ENCODE results near the gene ADCY10.

The ADCY10 gene

DNA sequence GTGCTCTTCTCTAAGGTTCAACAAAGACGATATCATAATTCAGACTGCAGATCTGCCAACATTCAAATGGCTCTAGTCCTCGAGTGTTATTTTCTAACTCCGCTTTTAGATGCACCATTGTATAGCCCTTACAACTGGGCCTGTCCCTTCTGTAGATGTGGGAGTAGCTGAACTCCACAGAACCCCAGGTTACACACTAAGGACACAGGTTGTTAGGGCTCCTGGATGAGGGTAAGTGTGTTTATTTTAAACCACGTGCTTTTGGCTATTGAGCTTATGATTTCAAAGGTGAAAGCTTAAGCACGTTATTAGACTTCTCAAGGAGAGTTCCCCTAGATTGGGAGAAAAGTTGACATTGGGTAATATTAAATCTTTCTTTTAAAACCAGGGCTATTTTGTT lies 127.4 kb downstream of the ADCY10 start:
- TF ChIP-seq GATA1 (IDR thresholded peaks at IDR 0.05; ENCODE audit: low read depth, low read length) (no peak), POLR2A (IDR thresholded peaks at IDR 0.05; ENCODE audit: low read length) (no peak)
- DNase-seq: no peak

DNA sequence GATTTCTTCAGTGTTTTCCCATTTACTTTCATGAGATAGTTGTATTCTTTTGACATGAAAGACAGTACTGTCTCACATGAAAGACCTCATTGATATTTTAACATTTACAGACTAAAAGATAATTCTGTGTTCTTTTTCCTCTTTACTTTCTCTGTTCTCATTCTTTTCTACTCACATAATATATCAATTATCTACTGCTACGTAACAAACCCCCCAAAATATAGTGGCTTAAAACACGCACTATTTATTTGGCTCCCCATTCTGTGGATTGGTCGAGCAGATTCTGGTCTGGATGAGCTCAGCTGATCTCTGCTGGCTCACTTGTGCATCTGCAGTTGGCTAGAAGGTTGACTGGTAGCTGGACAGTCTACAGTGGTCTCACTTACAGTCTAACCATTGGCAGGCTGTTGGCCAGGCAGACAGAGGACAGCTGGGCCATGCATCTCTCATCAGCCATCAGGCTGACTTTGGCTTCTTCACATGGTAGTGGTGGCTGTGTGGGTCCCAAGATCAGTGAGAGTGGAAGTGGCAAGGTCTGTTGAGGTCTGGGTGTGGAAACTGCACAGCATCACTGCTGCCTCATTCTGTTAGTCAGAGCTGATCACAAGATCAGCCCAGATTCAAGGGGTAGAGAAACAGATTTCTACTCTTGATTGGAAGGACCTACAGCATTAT lies 128.9 kb downstream of the ADCY10 start:
- TF ChIP-seq POLR2A (IDR thresholded peaks at IDR 0.05; ENCODE audit: low read length) (no peak), GATA1 (IDR thresholded peaks at IDR 0.05; ENCODE audit: low read depth, low read length) (no peak)
- DNase-seq: no peak

DNA sequence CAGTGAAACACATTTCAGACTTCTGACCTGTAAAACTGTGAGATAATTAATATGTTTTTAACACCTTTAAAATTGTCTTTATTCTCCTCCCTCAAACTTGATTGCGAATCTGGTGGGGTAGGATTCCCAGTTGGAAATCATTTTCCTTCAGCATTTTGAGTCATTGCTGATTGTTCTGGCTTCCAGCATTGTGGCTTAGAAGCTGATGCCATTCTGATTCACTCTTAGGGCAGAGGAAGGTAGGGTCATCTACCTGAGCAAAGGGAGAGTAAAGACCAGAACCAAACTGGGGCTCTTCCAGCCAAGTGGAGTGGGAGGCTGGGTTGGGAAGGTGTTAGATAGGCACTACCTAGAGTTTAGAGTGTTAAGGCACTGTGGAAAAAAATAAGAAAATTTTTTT lies 131.0 kb downstream of the ADCY10 start:
- no peak for DNase-seq
- TF ChIP-seq GATA1 (IDR thresholded peaks at IDR 0.05; ENCODE audit: low read depth, low read length) (no peak), POLR2A (IDR thresholded peaks at IDR 0.05; ENCODE audit: low read length) (no peak)

DNA sequence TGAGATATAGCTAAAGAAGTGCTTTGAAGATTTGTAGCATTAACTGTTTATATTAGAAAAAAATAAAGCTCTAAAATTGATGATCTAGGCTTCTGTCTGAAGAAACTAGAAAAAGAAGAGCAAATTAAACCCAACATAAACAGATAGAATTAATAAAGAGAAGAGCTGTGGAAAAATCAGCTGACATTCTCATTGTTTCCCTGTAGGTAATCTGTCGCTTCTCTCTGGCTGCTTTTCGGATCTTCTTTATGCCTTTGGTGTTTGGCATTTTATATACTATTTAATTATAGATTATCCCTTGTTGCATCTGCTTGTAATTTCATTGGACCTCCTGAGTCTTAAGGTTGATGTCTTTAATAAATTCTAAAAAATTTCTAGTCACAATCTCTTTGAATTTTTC lies 132.4 kb downstream of the ADCY10 start:
- no peak for DNase-seq
- TF ChIP-seq GATA1 (IDR thresholded peaks at IDR 0.05; ENCODE audit: low read depth, low read length): no peak
- TF ChIP-seq POLR2A (IDR thresholded peaks at IDR 0.05; ENCODE audit: low read length): no peak

DNA sequence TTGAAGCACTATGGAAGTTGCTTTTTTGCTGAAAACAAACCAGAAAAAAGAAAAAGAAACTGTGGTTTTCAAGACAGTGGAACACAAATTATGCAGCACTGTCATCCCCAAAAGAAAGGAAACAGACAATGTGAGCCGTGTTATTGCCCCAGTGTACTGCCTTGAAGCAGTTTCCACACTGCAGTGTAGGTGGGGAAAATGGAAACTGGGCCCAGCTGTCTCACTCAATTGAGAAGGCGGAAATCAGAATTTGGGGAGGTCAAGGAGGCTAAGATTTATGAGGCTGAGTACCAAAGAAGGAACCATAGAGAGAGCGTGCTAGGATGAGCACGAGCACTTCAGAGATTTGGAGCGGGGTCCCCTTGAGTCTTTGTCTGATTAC lies 136.7 kb downstream of the ADCY10 start:
- TF ChIP-seq POLR2A (IDR thresholded peaks at IDR 0.05; ENCODE audit: low read length): no peak
- no peak for TF ChIP-seq GATA1 (IDR thresholded peaks at IDR 0.05; ENCODE audit: low read depth, low read length)
- no peak for DNase-seq

DNA sequence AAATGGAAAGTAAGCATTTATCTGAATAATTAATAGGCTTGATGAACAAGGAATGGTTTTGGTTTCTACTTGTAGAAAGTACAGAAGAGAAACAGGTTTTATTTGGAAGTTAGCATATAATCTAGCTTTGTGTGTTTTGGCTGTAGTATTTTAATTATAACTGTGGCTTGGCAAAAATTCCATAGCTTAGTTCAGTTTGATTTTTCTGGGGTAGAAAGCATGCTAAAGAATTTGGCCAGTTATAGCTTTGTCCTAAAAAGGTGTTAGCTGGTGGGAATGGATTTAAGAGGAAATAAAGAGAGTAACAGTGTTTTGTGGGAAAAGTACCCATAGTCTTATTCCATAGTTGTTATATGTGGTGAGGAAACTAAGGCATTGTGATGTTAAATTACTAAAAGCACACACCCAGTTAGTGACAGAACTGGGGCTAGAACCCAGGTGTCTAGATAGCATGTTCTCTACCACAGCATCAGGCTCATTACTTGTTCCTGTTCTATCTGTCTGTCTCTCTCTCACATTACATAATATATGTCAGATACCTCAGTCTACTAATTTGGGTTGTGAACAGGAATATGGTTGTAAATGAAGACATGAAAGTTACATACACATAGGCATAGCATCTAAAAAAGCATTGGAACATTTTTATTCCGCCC lies 137.2 kb downstream of the ADCY10 start:
- TF ChIP-seq GATA1 (IDR thresholded peaks at IDR 0.05; ENCODE audit: low read depth, low read length) (no peak), POLR2A (IDR thresholded peaks at IDR 0.05; ENCODE audit: low read length) (no peak)
- no peak for DNase-seq

DNA sequence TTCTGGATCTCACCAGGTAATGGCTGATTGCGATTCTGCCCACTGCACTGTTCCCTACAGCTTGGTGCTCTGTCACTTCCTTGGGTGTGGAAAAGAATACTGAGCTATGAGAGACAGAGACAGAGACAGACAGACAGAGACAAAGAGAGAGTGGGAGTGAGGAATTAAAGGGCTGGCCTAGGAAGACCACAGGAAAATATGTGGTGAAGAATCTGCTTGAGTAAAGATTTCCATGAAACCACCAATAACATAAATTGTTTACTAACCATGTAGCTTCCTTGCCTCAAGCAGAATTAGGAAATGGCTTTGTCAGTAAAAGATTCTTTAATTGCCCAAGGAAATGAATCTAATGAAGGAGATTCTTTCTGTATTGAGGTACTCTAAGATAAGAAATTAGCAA lies 137.8 kb downstream of the ADCY10 start:
- no peak for DNase-seq
- TF ChIP-seq POLR2A (IDR thresholded peaks at IDR 0.05; ENCODE audit: low read length) (no peak), GATA1 (IDR thresholded peaks at IDR 0.05; ENCODE audit: low read depth, low read length) (no peak)

DNA sequence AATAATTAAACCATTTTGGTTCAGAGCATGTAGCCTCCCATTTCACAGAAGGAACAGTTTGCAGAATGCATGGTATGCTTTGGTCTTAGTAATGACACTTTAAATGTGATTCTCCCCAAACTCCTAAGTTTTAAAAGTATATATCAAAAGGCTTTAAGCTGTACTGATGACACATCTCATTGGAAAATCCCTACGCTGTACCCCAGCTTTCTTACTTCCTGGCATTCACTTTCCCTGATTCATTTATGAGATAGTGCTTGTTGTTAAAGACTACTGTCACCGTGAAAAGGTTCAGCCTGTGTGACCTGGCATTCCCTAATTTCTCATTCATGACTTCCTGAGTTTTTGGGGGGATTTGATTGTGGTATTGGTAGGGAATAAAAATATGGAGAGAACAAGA lies 138.8 kb downstream of the ADCY10 start:
- no peak for DNase-seq
- no peak for TF ChIP-seq GATA1 (IDR thresholded peaks at IDR 0.05; ENCODE audit: low read depth, low read length)
- no peak for TF ChIP-seq POLR2A (IDR thresholded peaks at IDR 0.05; ENCODE audit: low read length)

DNA sequence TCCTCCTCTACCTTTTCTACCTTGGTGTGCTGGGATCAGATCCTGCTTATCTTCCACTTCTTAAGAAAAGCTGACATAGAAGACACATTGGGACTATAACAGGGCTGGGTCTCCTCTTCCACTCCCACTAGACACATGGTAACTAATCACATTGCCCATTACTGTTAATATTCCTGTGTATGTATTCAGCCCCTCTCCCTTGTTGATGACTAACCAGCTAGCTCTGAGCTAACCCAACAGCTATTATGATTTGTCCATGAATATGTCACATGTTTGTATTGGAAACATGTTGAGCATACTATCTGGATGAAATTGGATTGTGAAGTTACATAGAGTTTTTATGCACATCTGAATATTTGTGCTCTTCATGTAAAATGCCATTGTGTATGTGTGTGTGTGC lies 139.2 kb downstream of the ADCY10 start:
- no peak for DNase-seq
- TF ChIP-seq POLR2A (IDR thresholded peaks at IDR 0.05; ENCODE audit: low read length) (no peak), GATA1 (IDR thresholded peaks at IDR 0.05; ENCODE audit: low read depth, low read length) (no peak)

DNA sequence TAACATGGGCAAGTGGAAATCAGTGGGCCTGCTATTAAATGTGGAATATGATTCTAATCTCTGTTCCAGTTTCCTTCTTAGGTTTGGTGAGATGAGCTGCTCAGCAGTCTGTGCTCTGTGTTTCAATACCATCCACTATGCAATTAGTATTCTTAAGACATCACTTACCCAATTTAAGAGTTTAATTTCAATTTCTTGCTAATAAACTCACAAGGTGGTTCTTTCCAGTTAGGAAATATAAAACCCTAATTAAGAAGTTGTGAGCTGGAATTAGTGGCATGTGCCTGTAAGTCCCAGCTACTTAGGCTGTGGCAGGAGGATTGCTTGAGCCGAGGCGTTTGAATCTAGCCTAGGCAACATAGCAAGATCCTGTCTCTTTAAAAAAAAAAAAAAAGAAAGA lies 140.4 kb downstream of the ADCY10 start:
- no peak for DNase-seq
- TF ChIP-seq POLR2A (IDR thresholded peaks at IDR 0.05; ENCODE audit: low read length) (no peak), GATA1 (IDR thresholded peaks at IDR 0.05; ENCODE audit: low read depth, low read length) (no peak)

DNA sequence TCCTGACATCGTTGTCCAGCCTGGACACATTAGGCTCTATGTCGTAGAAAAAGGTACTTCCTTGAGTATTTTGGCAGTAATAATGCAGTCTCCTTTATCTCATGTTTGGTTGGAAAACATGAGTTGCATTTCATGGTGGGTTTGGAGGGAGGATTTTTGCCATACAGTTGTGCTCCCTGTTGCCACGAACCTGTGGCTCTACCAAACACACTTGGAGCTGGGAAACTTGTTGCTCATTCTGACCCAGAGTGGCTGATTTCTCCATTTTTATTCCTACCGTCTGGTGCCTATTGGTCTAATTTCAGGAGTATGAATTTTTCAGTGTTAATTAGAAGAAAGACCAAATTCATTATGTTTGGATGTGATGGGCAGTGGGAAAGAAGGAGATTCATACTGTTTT lies 141.5 kb downstream of the ADCY10 start:
- DNase-seq: no peak
- TF ChIP-seq POLR2A (IDR thresholded peaks at IDR 0.05; ENCODE audit: low read length) (no peak), GATA1 (IDR thresholded peaks at IDR 0.05; ENCODE audit: low read depth, low read length) (no peak)

DNA sequence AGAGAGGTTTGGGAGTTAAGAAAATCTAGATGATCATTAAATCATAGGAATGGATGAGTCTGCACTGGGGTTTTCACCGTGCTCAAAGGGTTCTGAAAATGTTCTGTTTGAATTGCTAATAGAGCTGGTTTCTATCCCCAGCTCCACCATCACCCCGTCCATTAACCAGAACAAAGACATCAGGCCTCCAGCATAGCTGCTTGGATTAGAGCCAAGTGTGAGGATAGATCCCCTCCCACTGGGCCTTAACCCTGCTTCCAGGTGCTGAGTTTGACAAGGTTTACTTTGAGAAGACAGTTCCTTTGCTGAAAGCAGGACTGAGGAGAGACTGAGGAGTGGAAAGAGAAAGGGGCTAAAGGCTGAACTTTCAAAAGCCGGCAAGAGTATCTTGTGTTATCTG lies 143.8 kb downstream of the ADCY10 start:
- no peak for TF ChIP-seq POLR2A (IDR thresholded peaks at IDR 0.05; ENCODE audit: low read length)
- TF ChIP-seq GATA1 (IDR thresholded peaks at IDR 0.05; ENCODE audit: low read depth, low read length): no peak
- no peak for DNase-seq

DNA sequence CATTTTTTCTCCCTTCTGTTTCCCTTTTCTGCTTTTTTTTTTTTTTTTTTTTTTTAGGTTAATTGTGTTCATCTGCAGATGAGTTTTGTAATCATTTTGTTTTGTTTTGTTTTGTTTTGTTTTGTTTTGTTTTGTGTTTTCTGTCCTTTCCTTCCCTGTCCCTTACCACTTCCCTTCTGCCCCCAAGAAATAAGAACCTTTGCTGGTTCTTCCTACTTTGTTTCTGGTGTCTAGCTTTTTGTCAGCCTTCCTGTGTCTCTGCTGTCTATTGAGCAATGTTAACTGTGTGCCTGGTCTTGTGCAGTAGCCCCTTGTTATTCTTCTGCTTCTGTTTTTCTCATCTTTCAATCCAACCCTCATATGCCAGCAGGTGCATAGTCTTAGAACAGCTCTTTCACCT lies 146.2 kb downstream of the ADCY10 start:
- no peak for DNase-seq
- TF ChIP-seq POLR2A (IDR thresholded peaks at IDR 0.05; ENCODE audit: low read length) (no peak), GATA1 (IDR thresholded peaks at IDR 0.05; ENCODE audit: low read depth, low read length) (no peak)

DNA sequence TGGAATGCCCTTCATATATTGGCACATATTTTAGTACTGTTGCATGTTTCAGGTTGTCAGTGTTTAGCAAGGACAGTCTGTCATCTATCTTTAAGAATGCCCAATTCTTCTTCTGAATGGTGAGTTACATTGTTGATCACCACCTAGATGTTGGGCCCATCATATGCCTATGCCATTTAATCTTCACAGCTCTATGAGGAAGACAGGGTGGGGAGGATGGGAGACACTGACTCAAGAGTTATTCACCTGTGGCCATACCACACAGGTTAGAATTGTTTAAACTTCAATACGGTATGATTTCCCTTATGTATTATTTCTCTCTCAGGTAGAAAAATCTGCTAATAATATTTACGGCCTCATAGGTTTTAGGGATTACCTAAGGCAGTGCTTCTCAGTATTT lies 147.4 kb downstream of the ADCY10 start:
- TF ChIP-seq GATA1 (IDR thresholded peaks at IDR 0.05; ENCODE audit: low read depth, low read length) (no peak), POLR2A (IDR thresholded peaks at IDR 0.05; ENCODE audit: low read length) (no peak)
- DNase-seq: no peak

DNA sequence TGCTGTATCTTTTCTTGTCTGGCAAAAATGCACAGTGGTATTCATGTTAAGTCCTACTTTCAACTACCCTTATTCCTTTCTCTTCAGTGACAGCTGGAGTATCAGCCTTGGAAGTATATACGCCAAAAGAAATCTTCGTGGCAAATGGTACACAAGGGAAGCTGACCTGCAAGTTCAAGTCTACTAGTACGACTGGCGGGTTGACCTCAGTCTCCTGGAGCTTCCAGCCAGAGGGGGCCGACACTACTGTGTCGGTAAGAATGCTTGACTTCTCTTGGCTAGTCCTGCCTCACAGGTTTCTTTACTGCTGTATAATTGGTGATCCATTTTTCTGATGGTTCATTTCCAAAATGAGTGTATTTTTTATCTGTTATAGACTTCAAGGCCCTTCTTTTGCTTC lies 148.4 kb downstream of the ADCY10 start:
- DNase-seq: no peak

More for the DNA sequence above, 148.4 kb downstream of the ADCY10 start:
- no peak for TF ChIP-seq POLR2A (IDR thresholded peaks at IDR 0.05; ENCODE audit: low read length)
- no peak for TF ChIP-seq GATA1 (IDR thresholded peaks at IDR 0.05; ENCODE audit: low read depth, low read length)
